GM12865 (cell line): Measurements from ENCODE around the gene CPA1.

Experiments used
- DNase-seq: peaks from one replicate; pipeline ENCODE4 v3.0.0; 2010; ENCODE audit warnings: low read depth
- H3K4me3 ChIP-seq: 2 replicates; pipeline ENCODE4 v1.5.1; 2011; ENCODE audit warnings: mild to moderate bottlenecking, low read depth, low read length, control low read depth
- TF ChIP-seq, protein P1 (sequence below): IDR thresholded peaks from 2 replicates; pipeline ENCODE4 v1.5.1; 2011; ENCODE audit warnings: low read length, control low read depth, low read depth, inconsistent platforms; ENCODE audit not compliant: insufficient read depth; ENCODE audit errors: missing control alignments

Gene CPA1

DNA sequence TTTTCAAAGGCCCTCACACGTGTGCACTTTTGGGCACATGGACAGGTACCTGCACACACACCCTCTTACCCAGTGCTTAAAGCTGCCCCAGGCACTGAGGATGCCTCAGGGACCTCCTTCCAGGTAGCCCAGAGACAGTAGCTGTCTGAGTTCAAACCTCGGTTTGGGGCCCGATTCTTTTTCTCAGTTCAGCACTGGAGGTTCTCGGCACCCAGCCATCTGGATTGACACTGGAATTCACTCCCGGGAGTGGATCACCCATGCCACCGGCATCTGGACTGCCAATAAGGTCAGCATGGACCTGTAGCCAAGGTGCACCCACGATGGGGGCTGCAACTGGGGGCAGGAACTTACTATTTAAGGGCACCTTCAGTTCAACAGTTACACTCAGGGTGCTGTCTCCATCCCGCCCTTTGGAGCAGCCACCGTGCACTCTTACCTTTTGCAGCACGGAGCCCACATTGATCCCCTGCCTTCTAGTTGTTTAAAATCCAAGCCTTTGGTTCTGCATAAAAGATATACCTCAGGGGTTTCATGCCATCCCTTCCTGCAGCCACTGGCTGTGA, 18.0 kb upstream of the CPA1 start:
- H3K4me3 ChIP-seq, result no peak overlapping the region
- DNase-seq, result no peak
- TF ChIP-seq, protein P1, sequence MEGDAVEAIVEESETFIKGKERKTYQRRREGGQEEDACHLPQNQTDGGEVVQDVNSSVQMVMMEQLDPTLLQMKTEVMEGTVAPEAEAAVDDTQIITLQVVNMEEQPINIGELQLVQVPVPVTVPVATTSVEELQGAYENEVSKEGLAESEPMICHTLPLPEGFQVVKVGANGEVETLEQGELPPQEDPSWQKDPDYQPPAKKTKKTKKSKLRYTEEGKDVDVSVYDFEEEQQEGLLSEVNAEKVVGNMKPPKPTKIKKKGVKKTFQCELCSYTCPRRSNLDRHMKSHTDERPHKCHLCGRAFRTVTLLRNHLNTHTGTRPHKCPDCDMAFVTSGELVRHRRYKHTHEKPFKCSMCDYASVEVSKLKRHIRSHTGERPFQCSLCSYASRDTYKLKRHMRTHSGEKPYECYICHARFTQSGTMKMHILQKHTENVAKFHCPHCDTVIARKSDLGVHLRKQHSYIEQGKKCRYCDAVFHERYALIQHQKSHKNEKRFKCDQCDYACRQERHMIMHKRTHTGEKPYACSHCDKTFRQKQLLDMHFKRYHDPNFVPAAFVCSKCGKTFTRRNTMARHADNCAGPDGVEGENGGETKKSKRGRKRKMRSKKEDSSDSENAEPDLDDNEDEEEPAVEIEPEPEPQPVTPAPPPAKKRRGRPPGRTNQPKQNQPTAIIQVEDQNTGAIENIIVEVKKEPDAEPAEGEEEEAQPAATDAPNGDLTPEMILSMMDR, result no peak

DNA sequence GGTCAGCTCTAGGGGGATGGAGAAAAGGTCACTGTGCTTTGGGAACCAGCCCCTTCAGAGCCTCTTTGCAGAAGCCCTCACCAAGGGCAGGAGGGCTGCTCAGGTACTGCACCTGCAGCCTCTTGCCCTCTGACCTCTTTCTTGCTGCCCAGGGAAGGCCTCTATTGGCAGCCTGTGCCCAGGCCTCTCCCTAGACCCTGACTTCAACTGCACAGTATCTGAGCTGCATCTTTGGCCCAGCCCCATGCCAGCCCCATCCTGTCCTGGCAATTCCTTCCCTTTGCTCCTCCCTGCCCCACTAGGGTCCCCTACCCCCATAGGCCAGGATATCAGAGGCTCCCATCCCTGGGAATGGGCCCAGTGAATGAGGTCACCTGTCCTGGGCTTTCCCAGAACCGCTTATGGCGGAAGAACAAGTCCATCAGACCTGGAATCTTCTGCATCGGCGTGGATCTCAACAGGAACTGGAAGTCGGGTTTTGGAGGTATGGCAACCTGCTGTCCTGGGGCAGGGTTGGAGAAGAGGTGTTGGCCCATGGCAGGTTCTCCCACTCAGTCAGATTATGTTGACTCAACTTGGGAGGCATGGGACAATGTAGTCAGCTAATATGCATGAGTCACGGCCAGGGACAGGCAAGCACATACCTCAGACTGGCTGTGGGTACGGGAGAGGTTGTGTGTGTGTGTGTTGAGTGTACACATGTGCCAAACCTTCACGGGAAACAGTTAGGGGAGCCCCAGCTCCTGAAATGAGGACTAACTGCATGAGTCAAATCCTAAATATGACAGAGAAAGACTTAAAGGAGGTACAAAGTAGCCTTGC, 17.1 kb upstream of the CPA1 start:
- peak; percentile 78 for DNase-seq
- TF ChIP-seq, protein P1, result no peak
- H3K4me3 ChIP-seq, result no peak overlapping the region

DNA sequence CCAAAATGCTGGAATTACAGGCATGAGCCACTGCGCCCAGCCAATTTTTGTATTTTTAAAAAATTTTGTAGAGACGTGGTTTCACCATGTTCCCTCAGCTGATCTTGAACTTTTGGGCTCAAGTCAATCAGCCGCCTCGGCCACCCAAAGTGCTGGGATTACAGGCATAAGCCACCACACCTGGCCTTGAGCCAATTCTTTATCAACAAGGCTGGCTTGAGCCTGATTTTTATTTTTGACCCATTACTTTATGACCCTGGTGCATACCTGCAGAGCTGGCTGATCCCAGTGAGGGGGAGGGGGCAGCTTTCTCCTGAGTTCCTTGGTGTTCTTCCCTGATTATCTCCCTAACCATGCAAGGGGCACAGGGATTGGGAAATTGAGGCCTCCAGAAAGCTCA, 15.8 kb upstream of the CPA1 start:
- TF ChIP-seq, protein P1, result no peak
- H3K4me3 ChIP-seq, result no peak overlapping the region

DNA sequence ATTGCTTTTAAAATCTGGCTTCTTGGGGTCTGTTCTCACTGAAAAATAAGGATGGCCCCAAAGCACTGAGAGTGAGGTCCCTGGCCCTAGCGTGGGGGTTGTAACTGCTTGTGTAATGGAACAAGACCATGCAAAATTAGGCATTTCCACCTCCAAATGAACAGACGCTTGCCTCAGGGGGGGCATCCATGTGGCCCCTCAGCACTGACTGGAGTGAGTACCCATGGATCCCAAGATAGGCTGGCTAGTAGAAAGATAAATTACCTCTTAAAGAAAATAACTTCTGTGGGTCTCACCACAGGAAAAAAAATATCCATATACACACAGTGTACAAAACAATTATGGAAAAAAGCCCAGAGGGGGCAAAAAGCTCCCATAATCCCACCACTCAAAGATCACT, 15.2 kb upstream of the CPA1 start:
- TF ChIP-seq, protein P1, result no peak
- H3K4me3 ChIP-seq, result no peak overlapping the region
- no peak for DNase-seq

More for the DNA sequence above, 15.8 kb upstream of the CPA1 start:
- DNase-seq, result no peak

DNA sequence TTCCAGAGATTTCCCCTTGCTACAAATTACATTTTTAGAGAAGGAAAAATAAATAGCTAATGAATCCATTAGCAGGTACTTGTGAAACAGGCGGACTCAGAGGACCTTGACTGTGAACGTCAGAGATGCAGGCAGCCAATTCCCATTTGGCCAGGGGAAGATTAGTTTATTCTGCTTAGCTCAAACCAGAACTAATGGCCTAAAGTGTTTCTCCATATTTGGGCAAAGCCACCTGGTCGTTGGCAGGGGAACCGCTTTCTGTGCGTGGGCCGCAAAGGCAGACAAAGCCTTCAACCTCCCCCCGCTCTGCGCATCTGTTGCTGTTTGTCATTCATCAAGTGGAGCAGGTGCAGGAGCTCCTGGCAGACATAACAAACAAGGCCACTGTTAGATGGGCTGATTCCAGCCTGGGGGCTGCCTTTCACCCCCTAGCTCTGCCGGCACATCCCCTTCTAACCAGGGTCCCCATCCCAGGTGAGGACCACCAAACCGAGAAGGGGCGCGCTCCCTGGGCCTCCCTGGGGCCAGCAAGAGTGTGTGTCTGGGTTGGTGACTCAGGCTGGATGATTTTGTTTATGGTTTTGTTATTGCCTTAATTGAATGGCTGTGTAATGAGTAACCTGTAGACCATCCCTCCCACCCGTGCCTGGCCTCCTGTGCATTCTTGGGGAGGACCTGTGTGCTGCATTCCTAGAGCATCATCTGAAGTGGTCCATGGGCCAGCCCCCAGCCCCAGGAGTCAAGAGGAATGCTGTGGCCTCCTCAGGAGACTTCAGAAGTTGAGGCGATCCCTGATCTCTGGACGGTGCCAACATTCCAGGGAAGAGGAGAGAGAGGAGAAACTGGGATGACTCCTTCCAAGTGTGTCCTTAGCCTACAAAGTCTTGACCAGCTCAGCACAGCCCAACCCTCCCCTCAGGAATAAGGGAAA, 14.5 kb upstream of the CPA1 start:
- H3K4me3 ChIP-seq, result no peak overlapping the region
- DNase-seq, result peak; percentile 85
- TF ChIP-seq, protein P1, result no peak

DNA sequence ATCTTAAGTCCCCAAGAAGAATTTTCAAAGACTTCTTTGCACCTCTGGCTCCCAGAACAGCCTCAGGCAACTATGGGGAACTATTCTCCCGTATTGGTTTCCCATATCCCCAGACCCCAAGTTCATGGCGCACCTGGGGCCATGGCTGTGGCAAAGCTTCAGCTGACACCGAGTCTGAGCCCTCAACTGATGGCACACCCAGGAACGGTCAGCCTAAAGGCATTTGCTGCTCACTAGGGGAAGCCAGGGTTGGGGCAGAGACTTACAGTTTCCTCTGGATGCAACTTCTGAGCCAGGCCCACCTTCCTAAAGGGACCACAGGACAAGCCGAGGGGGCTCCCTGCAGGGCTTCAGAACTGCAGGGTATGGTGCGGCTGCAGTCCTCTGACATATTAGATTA, 13.7 kb upstream of the CPA1 start:
- no peak overlapping the region for H3K4me3 ChIP-seq
- TF ChIP-seq, protein P1, result no peak
- DNase-seq, result no peak
